ENCODE data around the gene ADCY4.

ADCY4 gene

GRCh38 chr14:24364841-24365240 lies 30.0 kb upstream of the ADCY4 start:
- Histone ChIP-seq H3K4me3 (ENCODE audit: low read depth, low read length) (no peak overlapping the region), H3K27ac (no peak overlapping the region)
- no peak for TF ChIP-seq CTCF (IDR thresholded peaks at IDR 0.05; ENCODE audit: low read depth, low read length)

GRCh38 chr14:24363401-24363800 lies 28.5 kb upstream of the ADCY4 start:
- no peaks in the 10 kb centered on the region for H3K36me3 ChIP-seq
- H3K27me3 ChIP-seq (ENCODE audit: insufficient read depth, low read depth, severe bottlenecking) = no peaks in the 10 kb centered on the region
- DNase-seq = no peak
- no peaks in the 10 kb centered on the region for H3K9me3 ChIP-seq (ENCODE audit: severe bottlenecking)
- H3K4me3 ChIP-seq (ENCODE audit: low read depth, low read length) = no peak overlapping the region
- H3K27ac ChIP-seq = no peak overlapping the region
- TF ChIP-seq CTCF (IDR thresholded peaks at IDR 0.05; ENCODE audit: low read depth, low read length) = no peak

More at GRCh38 chr14:24364841-24365240, 30.0 kb upstream of the ADCY4 start:
- no peaks in the 10 kb centered on the region for H3K9me3 ChIP-seq (ENCODE audit: severe bottlenecking)
- H3K27me3 ChIP-seq (ENCODE audit: insufficient read depth, low read depth, severe bottlenecking) = no peaks in the 10 kb centered on the region
- H3K36me3 ChIP-seq = no peaks in the 10 kb centered on the region; the same call in 1 of the 2 replicates
- no peak for DNase-seq

GRCh38 chr14:24362241-24362960 lies 27.5 kb upstream of the ADCY4 start:
- Histone ChIP-seq H3K36me3 (no peaks in the 10 kb centered on the region), H3K9me3 (ENCODE audit: severe bottlenecking) (no peaks in the 10 kb centered on the region), H3K27ac (no peak overlapping the region), H3K4me3 (ENCODE audit: low read depth, low read length) (no peak overlapping the region), H3K27me3 (ENCODE audit: insufficient read depth, low read depth, severe bottlenecking) (no peaks in the 10 kb centered on the region)
- DNase-seq = no peak
- TF ChIP-seq CTCF (IDR thresholded peaks at IDR 0.05; ENCODE audit: low read depth, low read length) = no peak

GRCh38 chr14:24361326-24361725 lies 26.5 kb upstream of the ADCY4 start:
- Histone ChIP-seq H3K4me3 (ENCODE audit: low read depth, low read length) (no peak overlapping the region), H3K27ac (no peak overlapping the region), H3K36me3 (no peaks in the 10 kb centered on the region), H3K9me3 (ENCODE audit: severe bottlenecking) (no peaks in the 10 kb centered on the region), H3K27me3 (ENCODE audit: insufficient read depth, low read depth, severe bottlenecking) (no peaks in the 10 kb centered on the region)
- TF ChIP-seq CTCF (IDR thresholded peaks at IDR 0.05; ENCODE audit: low read depth, low read length) = no peak
- no peak for DNase-seq

- Histone ChIP-seq H3K27ac (no peak overlapping the region), H3K9me3 (ENCODE audit: severe bottlenecking) (no peaks in the 10 kb centered on the region)
These were observed 25.4 kb upstream of the ADCY4 start for GRCh38 chr14:24360281-24360680.

More at GRCh38 chr14:24360281-24360680, 25.4 kb upstream of the ADCY4 start:
- DNase-seq = no peak
- Histone ChIP-seq H3K4me3 (ENCODE audit: low read depth, low read length) (no peak overlapping the region), H3K27me3 (ENCODE audit: insufficient read depth, low read depth, severe bottlenecking) (no peaks in the 10 kb centered on the region), H3K36me3 (no peaks in the 10 kb centered on the region)
- no peak for TF ChIP-seq CTCF (IDR thresholded peaks at IDR 0.05; ENCODE audit: low read depth, low read length)

Measured in WERI-Rb-1 (cell line).